ENCODE results near the gene NFATC4. TPM values are rescaled to one million over a fixed set of nuclear protein-coding genes. Genes with fewer than 3 reads are reported as not detected.

Gene NFATC4
- total and polyA plus RNA-seq, 10 of the 15 experiments (the other 5 are each of a cell fraction or from before 2014, with no cell fraction given), result 0.97 to 14.3 (median 4.9) TPM

- TF ChIP-seq MLLT1 (IDR thresholded peaks at IDR 0.05) (no peak), JUNB (IDR thresholded peaks at IDR 0.05) (no peak), ATF3 (IDR thresholded peaks at IDR 0.05; ENCODE audit: borderline replicate concordance, extremely low read depth, low read depth, low read length) (no peak), PAX5 (IDR thresholded peaks at IDR 0.05; ENCODE audit: borderline replicate concordance, low read depth, low read length) (no peak), POLR2AphosphoS5 (IDR thresholded peaks at IDR 0.05; ENCODE audit: low read length) (no peak), NR2C2 (IDR thresholded peaks at IDR 0.05; ENCODE audit: borderline replicate concordance, control insufficient read depth, insufficient read length, low read depth) (no peak), ESRRA (IDR thresholded peaks at IDR 0.05; ENCODE audit: low read length) (no peak), ELK1 (IDR thresholded peaks at IDR 0.05; ENCODE audit: low read depth, low read length) (no peak)
- TF ChIP-seq, protein P1, sequence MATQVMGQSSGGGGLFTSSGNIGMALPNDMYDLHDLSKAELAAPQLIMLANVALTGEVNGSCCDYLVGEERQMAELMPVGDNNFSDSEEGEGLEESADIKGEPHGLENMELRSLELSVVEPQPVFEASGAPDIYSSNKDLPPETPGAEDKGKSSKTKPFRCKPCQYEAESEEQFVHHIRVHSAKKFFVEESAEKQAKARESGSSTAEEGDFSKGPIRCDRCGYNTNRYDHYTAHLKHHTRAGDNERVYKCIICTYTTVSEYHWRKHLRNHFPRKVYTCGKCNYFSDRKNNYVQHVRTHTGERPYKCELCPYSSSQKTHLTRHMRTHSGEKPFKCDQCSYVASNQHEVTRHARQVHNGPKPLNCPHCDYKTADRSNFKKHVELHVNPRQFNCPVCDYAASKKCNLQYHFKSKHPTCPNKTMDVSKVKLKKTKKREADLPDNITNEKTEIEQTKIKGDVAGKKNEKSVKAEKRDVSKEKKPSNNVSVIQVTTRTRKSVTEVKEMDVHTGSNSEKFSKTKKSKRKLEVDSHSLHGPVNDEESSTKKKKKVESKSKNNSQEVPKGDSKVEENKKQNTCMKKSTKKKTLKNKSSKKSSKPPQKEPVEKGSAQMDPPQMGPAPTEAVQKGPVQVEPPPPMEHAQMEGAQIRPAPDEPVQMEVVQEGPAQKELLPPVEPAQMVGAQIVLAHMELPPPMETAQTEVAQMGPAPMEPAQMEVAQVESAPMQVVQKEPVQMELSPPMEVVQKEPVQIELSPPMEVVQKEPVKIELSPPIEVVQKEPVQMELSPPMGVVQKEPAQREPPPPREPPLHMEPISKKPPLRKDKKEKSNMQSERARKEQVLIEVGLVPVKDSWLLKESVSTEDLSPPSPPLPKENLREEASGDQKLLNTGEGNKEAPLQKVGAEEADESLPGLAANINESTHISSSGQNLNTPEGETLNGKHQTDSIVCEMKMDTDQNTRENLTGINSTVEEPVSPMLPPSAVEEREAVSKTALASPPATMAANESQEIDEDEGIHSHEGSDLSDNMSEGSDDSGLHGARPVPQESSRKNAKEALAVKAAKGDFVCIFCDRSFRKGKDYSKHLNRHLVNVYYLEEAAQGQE (IDR thresholded peaks at IDR 0.05; ENCODE audit: low read depth, low read length), result no peak
These were observed 30.3 kb downstream of the NFATC4 start (continued) for GRCh38 chr14:24398293-24398652.
